ENCODE data around the gene GARNL3.

GARNL3 gene

DNA sequence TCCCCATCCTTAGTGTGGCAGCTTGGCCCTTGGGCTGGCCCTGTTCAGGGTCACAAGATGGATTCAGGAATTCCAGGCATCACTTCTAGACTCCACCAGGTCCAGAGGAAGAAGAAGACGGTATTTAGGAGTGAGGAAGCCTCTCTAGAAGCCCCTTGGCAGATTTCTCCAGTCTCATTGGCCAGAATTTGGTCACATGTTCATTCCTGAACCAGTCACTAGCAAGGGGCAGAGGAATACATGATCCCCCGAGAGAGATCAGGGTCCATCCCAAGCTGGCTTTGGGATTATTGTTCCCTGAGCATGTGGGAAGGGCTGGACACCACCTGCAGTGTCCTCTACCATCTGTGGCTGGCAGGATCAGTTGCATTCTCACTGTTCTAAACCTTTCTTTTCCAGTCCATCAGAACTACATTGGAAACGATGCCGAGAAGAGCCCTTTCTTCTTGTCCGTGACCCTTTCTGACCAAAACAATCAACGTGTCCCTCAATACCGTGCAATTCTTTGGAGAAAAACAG lies 48.5 kb downstream of the GARNL3 start:
- no peak for DNase-seq (ENCODE audit: low read depth, low spot score)

DNA sequence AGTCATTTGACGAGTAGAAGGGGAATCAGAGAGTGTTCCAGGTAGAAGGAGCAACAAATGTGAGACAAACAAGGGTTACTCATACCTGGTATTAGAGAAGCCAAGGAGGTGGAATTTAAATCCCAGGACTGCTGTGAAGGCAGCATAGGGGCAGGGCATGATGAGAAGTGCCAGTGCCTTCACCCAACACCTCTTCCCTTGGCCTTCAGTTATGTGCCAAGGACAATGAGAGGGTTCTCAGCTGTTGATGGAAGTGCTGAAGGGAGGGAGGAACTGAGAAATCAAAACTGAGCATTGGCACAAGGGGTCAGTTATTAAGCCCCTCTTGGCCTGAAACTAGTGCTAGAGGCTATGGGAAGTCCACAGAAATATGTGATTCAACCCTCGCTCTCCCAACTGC lies 50.3 kb downstream of the GARNL3 start:
- no peak for DNase-seq (ENCODE audit: low read depth, low spot score)

DNA sequence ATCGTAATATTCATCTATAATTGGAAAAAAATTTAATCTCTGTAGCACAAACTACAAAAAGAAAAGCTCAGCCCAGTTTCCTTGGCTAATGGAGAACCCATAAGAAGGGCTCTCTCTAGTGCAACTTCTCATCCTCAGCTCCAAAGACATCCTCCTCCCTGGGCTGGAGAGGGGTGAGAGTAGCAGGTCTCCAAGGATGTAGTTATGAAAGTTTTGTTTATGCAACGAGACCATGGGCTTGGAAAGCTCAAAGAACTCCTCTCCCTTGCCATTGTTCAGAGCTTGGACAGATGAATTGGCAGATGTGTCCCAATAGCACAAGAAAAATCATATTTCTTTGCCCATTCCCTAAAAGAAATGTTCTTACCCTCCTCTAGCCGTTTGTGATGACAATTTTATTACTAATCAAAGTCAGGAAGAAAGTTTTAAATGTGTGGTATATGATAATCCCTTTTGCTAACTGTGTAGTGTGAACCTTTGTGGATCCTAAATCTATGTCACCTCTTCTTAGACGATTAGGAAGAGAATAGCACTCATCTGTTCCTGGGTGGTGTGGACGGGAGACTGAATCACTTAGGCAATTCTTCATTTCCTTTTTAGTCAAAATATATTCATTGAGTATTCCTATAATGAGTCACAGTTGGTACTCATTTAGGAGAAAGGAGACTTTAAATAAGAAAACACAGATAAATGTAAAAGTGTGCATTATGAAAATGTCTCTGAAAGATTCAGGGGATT lies 52.2 kb downstream of the GARNL3 start:
- no peak for DNase-seq (ENCODE audit: low read depth, low spot score)

DNA sequence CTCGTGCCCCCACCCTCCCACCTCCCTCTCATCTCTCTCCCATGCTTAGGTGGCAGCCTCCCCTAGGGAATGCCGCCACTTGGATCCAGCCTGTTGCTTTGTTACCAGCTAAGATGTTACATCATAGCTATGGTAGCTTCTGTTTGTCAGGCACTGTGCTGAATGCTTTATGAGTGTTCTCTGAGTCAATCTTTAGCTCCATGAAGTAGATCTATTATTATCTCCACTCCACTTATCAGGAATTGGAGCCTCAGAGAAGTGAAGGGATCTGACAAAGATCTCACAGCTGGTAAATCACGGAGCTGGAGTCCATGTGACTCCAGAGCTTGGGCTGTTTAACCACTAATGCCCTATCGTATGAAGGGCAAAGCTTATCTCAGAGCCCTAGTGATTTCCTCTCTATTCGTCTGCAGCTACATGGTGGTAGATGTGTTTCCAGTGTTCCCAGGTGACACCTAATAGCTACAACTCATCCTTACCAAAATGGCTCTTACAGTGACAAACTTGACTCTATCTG lies 54.1 kb downstream of the GARNL3 start:
- no peak for DNase-seq (ENCODE audit: low read depth, low spot score)

DNA sequence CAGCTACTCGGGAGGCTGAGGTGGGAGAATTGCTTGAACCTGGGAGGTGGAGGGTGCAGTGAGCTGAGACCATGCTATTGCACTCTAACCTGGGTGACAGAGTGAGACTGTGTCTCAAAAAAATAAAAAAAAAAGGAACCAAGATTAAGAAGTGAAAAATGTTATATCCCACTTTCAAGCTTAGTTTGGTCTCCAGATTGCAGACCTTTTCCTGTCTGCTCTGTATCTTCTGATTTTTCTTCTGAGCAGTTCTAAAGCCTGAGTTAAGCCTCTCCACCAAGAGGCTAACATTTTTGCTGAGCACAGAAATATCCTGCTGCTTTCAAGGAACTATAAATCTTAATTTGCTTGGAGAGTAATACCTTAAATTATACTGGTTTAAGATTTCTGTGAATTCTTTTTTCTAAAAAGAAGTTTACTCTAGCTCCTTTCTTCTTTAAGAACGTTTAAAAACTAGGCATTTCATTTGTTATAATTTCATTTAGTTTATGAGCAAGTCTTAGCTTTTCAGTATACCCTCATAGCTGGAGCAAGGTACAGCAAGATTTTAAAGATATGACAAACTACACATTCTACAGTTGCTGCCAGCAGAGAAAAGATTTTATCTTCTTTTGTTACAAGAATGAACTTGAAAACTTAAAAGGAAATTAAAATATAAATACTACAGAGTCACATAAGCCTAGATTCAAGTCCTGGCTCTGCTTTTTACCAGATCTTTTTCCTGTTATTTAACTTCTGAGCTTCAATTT lies 55.0 kb downstream of the GARNL3 start:
- no peak for DNase-seq (ENCODE audit: low read depth, low spot score)

DNA sequence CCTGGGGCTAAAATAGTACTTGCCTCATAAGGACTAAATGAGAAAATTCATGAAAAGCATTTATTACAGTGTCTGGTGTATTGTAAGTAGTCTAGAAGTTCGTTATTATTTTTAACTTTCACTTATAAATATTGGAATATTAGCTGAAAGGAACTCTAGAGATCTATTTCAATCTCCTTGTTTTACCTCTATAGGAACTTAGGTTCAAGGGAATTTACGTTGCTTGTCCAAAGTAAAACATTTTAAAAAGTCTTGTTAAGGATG lies 55.5 kb downstream of the GARNL3 start:
- DNase-seq (ENCODE audit: low read depth, low spot score) = no peak

DNA sequence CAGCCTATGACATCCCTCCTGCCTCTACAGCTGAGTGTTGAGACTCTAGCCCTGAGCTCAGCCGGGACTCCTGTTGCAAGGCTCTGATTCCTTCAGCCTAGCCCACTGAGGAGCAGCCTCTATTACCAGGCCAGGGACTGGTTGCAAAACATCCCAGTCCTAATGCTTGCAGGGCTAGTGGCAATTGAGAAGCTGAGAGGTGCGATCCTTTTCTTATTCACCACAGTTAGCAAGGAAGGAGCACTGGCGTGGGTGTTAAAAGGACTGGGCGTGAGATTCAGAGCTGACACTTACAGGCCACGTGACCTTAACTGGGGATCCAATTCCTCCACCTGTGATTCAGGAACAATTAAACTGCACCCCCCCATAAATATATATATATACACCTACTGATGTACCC lies 58.8 kb downstream of the GARNL3 start:
- DNase-seq (ENCODE audit: low read depth, low spot score) = no peak

DNA sequence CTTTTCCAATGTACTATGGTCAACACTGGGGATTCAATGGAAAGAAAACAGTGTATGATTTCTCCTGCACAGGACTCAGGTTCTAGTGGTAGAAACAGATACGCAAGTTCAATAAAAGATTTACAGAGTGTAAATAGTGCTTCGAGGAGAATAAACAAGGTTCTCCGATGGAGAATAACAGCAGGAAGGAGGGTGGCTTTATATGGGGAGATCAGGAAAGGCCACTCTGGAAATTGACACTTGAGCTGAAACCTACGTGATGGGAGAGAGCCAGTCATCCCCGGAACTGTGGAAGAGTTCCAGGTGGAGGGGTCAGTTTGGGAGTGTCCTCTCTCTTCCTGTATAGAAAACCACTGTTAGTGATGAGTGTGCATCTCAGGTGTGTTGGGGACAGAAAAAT lies 65.9 kb downstream of the GARNL3 start:
- no peak for DNase-seq (ENCODE audit: low read depth, low spot score)

DNA sequence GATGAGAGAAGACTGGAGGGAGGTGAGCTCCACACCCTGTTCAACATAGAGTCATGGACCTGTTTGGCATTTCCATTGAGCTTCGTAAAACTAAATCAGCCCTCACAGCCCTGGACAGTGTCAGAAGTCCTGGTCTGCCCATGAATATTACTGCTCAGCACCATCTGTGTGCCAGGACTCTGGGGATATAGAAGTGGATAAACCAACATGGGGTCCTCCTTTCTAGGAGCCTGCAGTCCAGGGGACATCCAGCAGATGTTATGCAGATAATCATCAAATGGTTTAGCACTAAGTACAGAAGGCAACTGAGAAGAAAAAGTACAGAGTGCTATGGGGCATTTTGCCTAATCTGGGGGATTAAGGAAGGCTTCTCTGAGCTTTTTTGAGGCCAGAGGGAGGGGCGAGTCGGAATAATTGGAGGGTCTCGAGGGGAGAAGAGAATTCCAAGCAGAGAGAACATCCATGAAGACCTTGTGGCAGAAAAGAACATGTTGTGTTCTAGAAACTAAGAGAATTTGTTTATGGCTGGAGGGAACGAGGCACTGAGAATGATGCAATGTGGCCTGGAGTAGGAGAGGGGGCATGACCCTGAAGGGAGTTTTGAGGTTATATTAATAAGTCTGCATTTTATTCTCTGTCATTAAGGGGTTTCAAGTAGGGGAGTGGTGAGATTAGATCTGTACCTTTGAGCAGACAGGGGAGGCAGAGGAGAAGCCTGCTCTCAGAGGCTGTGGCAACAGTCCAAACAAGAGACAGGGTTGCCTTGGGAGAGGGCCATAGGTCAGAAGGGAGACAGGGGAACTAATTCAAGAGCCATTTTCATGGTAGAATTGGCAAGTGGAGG lies 68.9 kb downstream of the GARNL3 start:
- no peak for DNase-seq (ENCODE audit: low read depth, low spot score)

DNA sequence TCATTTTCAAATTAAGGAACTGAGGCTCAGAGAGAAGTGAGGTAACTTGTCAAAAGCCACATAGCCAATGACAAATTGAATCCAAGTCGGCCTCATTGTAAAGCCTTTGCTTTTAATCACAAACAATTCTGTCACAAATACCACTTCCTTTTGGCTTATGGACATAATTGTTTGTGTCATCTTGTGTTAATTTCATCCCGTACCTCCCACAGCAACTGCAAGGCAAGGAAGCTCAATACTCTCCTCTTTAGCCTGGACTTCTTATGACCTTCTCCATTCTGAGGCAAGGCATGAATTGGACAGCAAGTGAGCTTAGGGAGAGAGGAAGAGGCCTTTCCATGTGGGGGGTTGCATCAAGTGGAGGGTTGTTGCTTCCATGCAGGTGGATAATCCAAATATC lies 70.2 kb downstream of the GARNL3 start:
- no peak for DNase-seq (ENCODE audit: low read depth, low spot score)

DNA sequence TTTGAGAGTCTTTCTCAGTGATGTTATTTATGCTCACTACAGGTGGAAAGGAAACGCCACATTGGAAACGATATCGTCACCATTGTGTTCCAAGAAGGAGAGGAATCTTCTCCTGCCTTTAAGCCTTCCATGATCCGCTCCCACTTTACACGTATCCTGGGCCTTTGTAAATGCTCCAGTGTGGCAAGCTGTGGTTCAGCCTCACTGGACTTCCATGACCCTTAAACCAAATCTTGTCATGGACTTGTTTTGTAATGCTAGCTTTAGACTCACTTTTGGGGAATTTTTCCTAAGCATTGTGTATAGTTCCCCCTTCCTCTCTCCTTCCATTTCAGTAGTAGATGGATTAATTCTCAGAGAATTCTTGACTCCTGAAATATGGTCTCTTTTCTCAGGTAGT lies 71.5 kb downstream of the GARNL3 start:
- DNase-seq (ENCODE audit: low read depth, low spot score) = no peak

DNA sequence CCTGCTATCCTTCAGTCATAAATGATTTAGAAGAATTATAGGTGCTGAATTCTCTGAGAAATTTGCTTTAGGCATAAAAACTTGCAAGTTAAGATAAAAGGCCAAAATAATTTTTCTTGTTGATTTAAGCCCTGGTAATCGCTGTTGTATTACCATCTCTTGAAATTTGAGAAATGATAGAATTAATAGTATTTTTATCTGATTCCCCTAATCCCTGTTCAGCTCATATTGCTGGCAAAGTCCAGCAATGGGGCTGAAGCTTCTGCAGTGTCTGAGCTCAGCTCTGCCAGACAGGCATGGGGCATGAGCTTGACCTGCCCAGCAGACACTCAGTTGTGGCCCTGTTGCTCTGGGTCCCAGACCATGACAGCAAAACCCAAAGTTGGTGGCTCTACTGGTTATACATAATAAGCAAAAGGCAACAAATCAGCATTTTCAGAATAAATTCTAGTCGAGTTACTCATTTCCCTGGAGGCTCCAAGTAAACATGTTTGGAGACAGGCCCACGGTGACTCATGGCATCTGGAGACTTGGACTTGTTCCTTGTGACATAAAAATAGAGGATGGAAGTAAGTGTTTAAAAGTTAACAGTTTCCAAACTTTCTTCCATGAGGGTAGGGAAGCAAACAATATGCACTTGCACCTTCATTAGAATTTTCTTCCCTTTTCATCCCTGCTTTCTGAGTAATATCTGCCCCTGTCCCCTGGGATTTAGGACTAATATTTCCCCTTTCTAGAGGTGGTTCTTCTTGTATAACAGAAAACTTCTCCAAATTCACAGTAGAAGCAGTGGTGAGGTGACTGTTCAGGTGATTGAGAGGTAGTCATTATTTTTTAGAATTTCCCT lies 72.2 kb downstream of the GARNL3 start:
- no peak for DNase-seq (ENCODE audit: low read depth, low spot score)

DNA sequence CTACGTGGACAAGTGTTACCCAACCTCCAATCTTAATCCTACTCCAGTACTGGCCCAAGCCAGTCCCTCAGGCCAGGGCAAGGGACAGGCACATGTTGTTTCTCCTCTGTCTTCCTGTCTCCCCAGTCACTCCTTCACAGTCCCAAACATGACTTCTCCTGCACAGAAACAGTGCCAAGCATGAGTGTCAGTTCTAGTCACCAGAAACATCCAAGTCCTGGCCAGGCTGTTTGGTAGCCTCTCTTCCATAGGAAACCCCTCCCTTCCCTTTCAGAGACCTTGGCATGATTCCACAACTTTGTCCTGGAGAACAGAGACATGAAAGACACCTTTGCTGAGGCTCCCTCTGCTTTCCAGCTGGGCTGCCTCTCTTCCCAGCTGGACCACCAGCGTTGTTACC lies 76.1 kb downstream of the GARNL3 start:
- no peak for DNase-seq (ENCODE audit: low read depth, low spot score)

DNA sequence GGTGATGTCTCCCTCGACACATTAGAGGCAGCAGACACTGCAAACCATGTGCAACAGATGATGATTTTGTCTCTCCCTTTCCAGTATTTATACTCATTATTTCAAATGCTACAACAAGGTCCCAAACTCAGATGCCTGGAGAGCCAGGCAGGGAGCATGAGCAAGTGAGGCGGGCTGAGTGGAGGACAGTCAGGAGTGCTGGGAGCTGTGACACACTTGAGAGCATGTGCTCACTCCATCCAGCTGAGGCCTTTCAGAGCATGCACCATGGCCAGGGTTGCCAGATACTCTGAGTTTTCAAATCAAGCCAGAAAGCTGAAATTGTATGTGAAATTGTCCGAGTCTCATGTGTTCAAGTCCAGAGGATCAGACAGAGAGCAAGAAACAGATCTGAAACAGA lies 76.6 kb downstream of the GARNL3 start:
- no peak for DNase-seq (ENCODE audit: low read depth, low spot score)

DNA sequence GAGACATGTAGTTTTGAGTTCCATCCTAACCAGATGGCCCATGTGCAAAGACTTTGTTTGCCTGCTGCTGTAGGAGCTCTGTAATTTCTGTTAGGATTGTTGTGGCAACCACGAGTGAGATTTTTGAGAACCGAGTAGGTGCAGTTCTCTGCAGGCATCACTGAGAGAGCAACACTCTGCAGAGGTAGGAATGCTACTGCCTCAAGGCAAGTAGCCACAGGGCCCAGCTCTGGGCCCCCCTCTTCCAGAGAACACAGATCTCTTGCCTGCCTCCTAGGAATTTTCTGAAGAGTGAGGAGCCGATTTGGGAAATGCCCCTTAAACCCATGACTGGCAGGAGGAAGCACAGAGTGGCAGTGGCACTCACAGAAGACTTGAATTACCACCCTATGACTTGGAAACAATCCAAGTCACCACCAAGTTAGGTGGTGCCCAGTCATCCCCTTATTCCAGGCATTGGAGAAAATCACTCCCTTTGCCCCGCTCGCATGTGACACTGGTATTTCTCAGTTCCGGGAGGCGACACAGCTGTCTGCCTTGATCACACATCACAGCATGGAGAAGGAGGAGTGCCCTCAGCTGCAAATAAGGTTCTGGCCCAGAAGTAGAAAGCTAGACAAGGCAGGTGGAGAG lies 79.9 kb downstream of the GARNL3 start:
- no peak for DNase-seq (ENCODE audit: low read depth, low spot score)

DNA sequence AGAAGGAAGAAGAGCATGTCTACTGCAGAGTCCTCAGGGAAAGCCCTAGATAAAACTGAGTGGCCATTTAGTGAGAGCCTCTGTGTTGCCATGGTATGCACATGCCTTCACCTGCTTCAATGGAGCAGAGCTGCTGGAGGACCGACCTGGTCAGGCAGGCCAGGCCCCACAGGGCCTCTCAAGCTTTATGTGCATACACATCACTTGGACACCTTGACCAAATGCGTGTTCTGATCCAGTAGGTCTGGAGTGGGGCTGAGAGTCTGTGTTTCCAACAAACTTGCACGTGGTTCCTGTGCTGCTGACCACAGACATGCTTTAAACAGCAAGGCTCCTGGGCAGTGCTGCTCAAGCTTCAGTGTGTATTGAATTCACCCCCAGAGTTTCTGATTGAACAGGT lies 81.0 kb downstream of the GARNL3 start:
- DNase-seq (ENCODE audit: low read depth, low spot score) = no peak

DNA sequence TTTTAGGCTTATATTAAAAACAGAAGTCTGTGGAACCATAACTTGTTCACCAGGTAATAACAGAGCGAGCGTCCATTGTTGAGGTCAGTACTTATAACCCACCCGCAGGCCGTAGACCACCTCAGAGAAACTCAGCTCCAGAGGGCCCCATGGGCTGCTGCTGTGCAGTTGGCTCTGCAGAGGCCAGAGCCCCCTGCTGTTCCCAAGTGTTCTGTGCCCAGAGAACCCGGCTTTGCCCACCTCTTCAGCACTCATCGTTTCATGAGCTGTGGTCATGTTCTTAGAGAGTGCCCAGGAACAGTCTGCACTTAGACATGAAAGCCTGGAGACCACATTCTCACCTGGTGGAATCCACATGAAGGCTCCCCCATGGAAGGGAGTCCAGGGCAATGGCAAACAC lies 82.0 kb downstream of the GARNL3 start:
- DNase-seq (ENCODE audit: low read depth, low spot score) = no peak

DNA sequence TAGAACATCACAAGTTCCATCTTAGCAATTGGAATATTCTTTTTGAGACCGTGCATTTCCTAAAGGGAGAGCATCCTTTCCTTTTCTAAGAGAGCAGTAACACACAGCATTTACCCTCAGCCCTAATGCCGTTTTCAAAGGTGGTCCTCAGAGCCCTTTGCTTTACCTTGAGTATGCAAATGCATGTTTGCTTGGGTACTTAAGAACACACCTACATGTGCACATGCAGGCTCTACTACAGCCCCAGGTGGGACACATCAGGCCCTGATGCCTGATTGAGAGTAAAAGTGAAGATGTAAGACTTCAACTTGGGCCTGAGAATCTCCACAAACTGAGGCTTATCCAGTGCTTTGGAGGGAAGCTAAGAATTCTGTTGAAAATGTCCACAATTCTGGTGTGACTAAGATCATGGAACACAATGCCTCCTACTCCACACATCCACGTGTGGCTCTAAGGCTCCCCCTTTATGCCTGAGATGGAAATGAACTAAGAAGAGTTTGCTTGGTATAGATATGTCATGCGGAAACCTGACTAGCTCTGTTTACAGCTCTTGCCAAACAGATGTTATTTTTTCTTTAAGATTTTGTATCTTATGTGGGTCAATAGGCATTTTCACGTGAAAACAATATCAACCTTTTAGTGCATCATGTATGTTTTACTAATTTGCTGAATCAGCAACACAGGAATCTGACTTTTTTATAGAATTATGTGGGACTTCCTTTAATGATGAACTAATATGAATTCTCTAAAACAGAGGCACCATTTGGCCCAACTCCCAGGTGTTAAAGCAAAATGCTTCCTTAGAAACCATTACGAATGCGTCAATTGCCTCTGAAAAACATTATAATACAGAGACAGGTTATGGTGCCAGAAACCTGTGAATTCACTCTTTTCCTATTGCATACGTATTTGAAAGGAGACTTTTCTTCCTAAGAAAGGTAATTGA lies 83.5 kb downstream of the GARNL3 start:
- no peak for DNase-seq (ENCODE audit: low read depth, low spot score)

DNA sequence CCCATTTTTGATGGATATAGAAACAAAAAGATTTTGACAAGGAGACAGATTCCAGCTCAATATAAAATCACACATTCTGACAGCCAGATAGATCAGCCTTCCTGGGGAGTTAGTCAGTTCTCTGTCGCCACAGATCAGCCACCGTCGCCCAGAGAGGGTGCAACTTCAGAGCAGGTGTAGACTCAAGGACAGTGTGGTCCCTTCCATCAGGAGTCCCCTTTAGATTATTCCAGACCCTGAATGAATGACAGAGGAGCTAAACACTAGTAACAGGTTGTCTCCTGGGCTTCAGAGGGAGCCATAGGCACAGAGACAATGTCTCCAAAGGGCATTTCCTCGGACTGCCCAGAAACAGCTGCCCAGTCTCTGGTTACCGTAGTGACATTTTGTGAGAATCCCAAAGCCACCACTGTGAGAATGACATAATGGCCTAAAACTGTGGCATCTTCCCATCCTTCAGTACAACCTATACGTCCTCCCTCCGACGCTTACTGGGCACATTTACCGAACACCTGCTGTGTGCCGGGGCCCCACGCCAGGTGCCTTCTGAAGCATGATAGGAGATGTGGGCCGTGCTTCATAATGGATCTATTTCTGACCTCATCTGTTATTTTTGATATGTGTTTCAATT lies 85.0 kb downstream of the GARNL3 start:
- no peak for DNase-seq (ENCODE audit: low read depth, low spot score)

All from iPS DF 19.7 (cell line).